H1 (cell line): ENCODE data around the gene NEBL. TPM values are rescaled to one million over a fixed set of nuclear protein-coding genes. Genes with fewer than 3 reads are reported as not detected.

Experiments
- EP300 ChIP-seq, 2 experiments: IDR thresholded peaks; 1 replicate in 1 of 2; 2 replicates in 1 of 2; pipeline ENCODE4 v1.6.1; 2011 to 2012; ENCODE audit warnings: low read depth in 2 of 2, low read length in 2 of 2, mild to moderate bottlenecking in 2 of 2, borderline replicate concordance in 1 of 2, inconsistent platforms in 1 of 2, moderate library complexity in 1 of 2
- JUND ChIP-seq: IDR thresholded peaks from 2 replicates; pipeline ENCODE4 v1.6.1; 2011; ENCODE audit warnings: mild to moderate bottlenecking, improper control_type of control experiment, low read length
- KDM1A ChIP-seq: fragments of 200-600, 300-600 bp; sonication (generic); IDR thresholded peaks from 2 replicates; pipeline ENCODE4 v1.7.1; 2016; ENCODE audit warnings: mild to moderate bottlenecking, low read length, borderline replicate concordance
- PHF8 ChIP-seq: fragments of 200-600 bp; sonication (generic); conservative IDR thresholded peaks from 2 replicates; pipeline ENCODE4 v1.7.1; 2012; ENCODE audit warnings: low read depth, mild to moderate bottlenecking, inconsistent platforms, low read length, moderate library complexity
- RBBP5 ChIP-seq: IDR thresholded peaks from 2 replicates; pipeline ENCODE4 v1.7.1; 2012; ENCODE audit warnings: low read depth, mild to moderate bottlenecking, inconsistent platforms, low read length, moderate library complexity, borderline replicate concordance
- RXRA ChIP-seq: IDR thresholded peaks from 2 replicates; pipeline ENCODE4 v1.6.1; 2011; ENCODE audit warnings: low read depth, mild to moderate bottlenecking, low read length, moderate library complexity; ENCODE audit not compliant: insufficient read depth
- TEAD4 ChIP-seq: IDR thresholded peaks from 2 replicates; pipeline ENCODE4 v1.6.1; 2012; ENCODE audit warnings: low read depth, low read length, inconsistent platforms, mixed read lengths
- polyA plus RNA-seq, 7 experiments: library from polyadenylated mRNA; depleted of rRNA in 3 of 7; stranded (reverse) in 5 of 7; unstranded in 2 of 7; fragments of >200 nt in 5 of 7; fragments of 200-250 nt in 2 of 7; gene quantifications; 1 replicate in 5 of 7; 2 replicates in 1 of 7; 4 replicates in 1 of 7; pipeline versions ENCODE4 v1.2.1 to v1.2.3, GENCODE V29; 2011 to 2013; ENCODE audit warnings: missing spikeins in 2 of 7, mixed read lengths in 2 of 7
- total RNA-seq: library from RNA; stranded (reverse); fragmentation: NEBNext Ultra II Directional; extraction: Animal tissue kit (Norgen Biotek cat#: 25700); gene quantifications from 2 replicates; pipeline ENCODE4 v1.2.1, GENCODE V29; 2021

NEBL gene
- total and polyA plus RNA-seq, 2 of the 8 experiments (the other 6 are each of a cell fraction or from before 2014, with no cell fraction given), result 7.5 to 10.5 TPM

DNA sequence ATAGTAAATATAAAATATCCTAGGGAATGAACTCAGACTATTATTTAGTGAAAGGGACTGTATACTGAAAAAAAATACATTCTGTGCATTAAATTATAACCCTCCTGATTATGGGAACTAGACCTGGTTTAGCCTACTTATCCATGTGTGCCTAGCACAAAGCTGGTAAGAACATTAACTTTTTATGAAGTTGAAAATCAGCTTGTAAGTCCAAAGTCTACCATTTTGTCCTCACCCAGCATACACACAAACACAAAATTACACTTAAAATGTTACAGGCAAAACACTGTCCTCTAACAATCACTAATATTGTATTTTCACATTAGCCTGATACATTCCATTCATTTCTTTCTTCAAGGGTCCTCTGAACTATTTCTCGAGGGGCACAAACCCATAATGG, 19.9 kb upstream of the NEBL start (continued):
- TF ChIP-seq TEAD4, result no peak
- TF ChIP-seq RBBP5, result no peak
- TF ChIP-seq RXRA, result no peak
- no peak for TF ChIP-seq JUND
- no peak for TF ChIP-seq KDM1A
- TF ChIP-seq PHF8, result no peak
- no peak for TF ChIP-seq EP300 (IDR thresholded peaks at IDR 0.05; ENCODE audit: borderline replicate concordance in 1 of 2, low read depth in 2 of 2, low read length in 2 of 2)
